B cell (primary cell): ENCODE measurements around the gene TBX4.

ENCODE experiments used
- EZH2 ChIP-seq: IDR thresholded peaks from 2 replicates; pipeline ENCODE4 v1.6.1; 2012; ENCODE audit warnings: borderline replicate concordance, low read depth, mild to moderate bottlenecking, moderate library complexity, low read length; ENCODE audit not compliant: insufficient read depth, poor library complexity, severe bottlenecking
- TF ChIP-seq, protein P1 (sequence below): fragments of 200-600 bp; IDR thresholded peaks from one replicate; pipeline ENCODE4 v1.8.0; 2022; ENCODE audit warnings: antibody characterized with exemption, mild to moderate bottlenecking

DNA sequence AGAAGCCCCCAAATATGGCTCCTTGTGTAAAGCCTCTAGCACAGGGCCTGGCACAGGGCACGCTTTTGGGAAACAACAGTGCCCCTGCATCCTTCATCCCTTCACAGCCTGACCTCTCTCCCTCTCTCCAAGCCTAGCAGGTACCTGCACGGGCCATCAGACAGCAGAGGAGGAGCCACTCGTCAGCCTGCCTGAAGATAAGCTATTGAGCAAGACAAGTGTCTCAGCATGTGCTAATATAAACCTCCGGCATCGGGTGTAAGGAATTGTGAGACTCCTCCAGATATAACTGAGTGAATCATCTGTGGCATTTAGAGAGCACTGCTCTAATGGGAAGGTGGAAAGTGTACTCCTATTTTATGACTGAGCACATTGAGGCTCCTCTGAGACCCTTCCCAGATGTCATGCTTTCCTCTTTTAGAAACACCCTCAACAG lies 38.3 kb downstream of the TBX4 start:
- no peak for TF ChIP-seq EZH2
- TF ChIP-seq, protein P1, sequence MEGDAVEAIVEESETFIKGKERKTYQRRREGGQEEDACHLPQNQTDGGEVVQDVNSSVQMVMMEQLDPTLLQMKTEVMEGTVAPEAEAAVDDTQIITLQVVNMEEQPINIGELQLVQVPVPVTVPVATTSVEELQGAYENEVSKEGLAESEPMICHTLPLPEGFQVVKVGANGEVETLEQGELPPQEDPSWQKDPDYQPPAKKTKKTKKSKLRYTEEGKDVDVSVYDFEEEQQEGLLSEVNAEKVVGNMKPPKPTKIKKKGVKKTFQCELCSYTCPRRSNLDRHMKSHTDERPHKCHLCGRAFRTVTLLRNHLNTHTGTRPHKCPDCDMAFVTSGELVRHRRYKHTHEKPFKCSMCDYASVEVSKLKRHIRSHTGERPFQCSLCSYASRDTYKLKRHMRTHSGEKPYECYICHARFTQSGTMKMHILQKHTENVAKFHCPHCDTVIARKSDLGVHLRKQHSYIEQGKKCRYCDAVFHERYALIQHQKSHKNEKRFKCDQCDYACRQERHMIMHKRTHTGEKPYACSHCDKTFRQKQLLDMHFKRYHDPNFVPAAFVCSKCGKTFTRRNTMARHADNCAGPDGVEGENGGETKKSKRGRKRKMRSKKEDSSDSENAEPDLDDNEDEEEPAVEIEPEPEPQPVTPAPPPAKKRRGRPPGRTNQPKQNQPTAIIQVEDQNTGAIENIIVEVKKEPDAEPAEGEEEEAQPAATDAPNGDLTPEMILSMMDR = no peak
